ENCODE measurements around the gene DIP2B.
A peak's percentile ranks its signal among the peaks of the same experiment; 100 is the strongest.
"Not testable (repeated sequence)": the region's sequence is repeated elsewhere in the genome, so short reads cannot be mapped to it uniquely, and the experiment has no call there.

Gene DIP2B

GRCh38 chr12:50519353-50519752 lies 14.6 kb downstream of the DIP2B start:
- DNase-seq: no peak

GRCh38 chr12:50520416-50521207 lies 15.8 kb downstream of the DIP2B start:
- no peak for DNase-seq

DNA sequence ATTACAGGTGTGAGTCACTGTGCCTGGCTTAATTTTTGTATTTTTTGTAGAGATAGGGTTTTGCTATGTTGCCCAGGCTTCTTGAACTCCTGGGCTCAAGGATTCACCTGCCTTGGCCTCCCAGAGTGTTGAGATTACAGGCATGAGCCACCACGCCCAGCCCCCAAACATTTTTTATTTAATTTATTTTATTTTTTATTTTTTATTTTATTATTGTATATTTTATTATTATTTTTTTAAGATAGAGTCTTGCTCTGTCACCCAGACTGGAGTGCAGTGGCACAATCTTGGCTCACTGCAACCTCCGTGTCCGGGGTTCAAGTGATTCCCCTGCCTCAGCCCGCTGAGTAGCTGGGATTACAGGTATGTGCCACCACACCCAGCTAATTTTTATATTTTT lies 17.0 kb downstream of the DIP2B start:
- not testable (repeated sequence) for DNase-seq

- no peak for DNase-seq
Measured at GRCh38 chr12:50523772-50524171, 19.0 kb downstream of the DIP2B start.

DNA sequence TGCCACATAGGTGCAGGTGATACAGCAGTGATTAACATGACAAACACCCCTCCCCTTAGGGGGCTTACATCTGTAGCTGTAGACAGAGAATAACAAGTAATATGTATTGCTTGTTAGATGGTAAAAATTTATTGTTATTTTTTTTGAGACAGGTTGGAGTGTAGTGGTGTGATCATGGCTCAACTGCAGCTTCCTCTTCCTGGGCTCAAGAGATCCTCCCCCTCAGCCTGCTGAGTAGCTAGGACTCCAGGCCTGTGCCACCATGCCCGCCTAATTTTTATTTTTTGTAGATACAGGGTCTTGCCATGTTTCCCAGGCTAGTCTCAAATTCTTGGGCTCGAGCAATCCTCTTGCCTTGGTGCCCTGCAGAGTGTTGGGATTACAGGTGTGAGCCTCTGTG lies 19.8 kb downstream of the DIP2B start:
- DNase-seq: no peak

- no peak for DNase-seq
Measured at GRCh38 chr12:50525422-50525821, 20.6 kb downstream of the DIP2B start.

DNA sequence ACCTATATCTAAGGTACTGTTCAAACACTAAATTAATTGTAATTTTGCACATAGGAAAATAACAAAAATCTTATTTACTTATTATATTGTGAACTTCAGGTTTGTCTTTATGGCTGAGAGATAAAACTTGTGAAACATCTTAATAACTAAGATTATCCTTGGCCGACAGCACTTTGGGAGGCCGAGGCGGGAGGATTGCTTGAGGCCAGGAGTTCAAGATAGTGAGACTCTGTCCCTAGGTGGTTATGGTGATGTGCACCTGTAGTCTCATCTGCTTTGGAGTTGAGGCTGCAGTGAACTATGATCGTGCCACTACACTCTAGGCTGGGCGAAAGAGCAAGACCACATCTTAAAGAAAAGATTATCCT lies 22.6 kb downstream of the DIP2B start:
- no peak for DNase-seq

GRCh38 chr12:50528800-50529199 lies 24.0 kb downstream of the DIP2B start:
- DNase-seq: no peak

GRCh38 chr12:50529345-50529744 lies 24.6 kb downstream of the DIP2B start:
- DNase-seq: no peak

GRCh38 chr12:50530532-50530931 lies 25.7 kb downstream of the DIP2B start:
- DNase-seq: no peak

DNA sequence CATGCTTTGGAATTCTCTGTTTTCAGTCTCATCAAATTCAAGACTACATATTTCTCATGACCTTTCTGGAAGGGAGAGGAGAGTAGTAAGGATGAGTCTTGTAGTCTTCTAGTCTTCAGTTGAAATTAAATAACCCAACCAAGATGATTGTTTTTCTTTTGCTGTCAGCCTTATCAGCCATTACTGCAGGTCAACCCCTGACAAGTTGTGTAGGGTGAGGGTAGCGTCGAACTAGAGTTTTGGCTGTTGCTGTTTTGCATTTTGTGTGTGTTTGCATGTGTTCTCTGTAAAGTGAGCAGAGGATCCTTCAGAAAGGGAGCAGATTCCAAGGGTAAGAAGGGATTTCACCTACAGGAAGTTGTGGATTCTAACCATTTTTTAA lies 28.4 kb downstream of the DIP2B start:
- no peak for DNase-seq

GRCh38 chr12:50533971-50534370 lies 29.2 kb downstream of the DIP2B start:
- no peak for DNase-seq

GRCh38 chr12:50536831-50537537 lies 32.2 kb downstream of the DIP2B start:
- DNase-seq: peak in 1 of 2 experiments; percentile 25

DNA sequence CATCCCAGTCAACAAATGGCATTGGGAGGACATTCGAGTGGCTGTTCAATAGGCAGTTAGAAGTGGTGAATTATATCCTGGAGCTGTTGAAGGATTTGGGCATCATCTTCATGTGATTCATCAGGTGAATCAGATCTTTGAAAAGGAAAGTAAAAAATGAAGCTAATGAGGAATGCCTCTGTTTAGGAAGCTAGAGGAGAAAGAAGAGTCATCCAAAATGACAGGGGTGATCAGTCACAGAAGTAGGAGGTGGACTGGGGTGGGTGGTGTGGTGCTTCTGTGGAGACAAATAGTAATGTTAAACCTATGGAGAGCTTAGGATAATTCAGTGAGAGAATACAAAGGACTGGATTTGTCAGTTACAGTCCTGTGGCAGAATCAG lies 32.7 kb downstream of the DIP2B start:
- no peak for DNase-seq

- no peak for DNase-seq
Measured at GRCh38 chr12:50538182-50538581, 33.4 kb downstream of the DIP2B start.

- DNase-seq: no peak
Measured at GRCh38 chr12:50541139-50541538, 36.4 kb downstream of the DIP2B start.

DNA sequence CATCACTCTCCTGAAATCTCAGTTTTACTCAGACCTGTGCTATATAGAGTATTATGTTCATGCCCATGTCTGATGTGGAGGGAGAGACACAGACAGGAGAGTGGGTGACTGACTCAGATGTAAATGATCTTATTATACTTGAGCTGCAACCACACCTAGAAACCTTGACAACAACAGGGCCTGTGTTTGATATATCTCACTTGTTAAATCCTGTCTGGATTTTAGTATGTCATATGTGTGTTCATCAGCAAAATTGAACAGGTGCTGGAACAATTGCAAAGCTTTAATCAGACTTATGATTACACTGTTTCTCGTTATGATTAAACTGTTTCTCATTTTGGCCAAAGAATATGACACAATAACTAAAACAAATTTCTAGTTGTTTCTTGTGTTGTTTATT lies 37.7 kb downstream of the DIP2B start:
- peak in 1 of 2 experiments; percentile 28 for DNase-seq

DNA sequence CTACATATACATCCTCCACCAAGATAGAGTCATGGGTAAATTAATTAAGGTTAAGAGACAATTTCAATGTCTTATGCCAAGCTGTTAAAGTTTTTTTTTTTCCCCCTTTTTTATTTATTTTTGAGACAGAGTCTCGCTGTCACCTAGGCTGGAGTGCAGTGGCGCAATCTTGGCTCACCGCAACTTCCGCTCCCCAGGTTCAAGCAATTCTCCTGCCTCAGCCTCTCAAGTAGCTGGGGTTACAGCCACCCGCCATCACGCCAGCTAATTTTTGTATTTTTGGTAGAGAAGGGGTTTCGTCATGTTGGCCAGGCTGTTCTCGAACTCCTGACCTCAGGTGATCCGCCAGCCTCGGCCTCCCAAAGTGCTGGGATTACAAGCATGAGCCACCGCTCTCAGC lies 38.4 kb downstream of the DIP2B start:
- DNase-seq: not testable (repeated sequence)

DNA sequence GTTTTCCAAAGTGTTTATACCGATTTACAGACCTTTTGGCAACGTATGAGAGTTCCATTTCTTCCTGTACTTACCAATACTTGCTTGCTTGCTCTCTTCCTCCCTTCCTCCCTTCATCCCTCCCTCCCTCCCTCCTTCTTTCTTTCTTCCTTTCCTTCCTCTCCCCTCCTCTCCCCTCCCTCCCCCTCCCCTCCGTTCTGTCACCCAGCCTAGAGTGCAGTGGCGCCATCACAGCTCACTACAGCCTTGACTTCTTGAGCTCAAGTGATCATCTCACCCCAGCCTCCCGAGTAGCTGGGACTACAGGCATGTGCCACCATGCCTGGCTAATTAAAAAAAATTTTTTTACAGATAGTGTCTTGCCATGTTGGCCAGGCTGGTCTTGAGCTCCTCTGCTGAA lies 40.4 kb downstream of the DIP2B start:
- DNase-seq: no peak

DNA sequence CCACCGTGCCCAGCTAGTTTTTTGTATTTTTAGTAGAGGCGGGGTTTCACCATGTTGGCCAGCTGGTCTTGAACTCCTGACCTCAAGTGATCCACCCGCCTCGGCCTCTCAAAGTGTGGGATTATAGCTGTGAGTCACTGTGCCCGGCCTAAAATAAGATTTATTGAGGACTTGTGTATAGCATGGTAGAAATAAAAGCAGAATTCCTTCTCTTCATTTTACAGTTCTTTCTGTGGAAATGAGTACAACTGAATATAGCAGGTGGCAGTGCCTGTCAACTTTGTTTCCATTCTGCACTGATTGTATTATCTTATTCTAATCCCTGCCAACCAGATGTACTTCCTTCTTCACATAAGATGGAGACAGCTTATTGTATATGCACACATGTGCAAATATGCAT lies 41.0 kb downstream of the DIP2B start:
- DNase-seq: no peak

DNA sequence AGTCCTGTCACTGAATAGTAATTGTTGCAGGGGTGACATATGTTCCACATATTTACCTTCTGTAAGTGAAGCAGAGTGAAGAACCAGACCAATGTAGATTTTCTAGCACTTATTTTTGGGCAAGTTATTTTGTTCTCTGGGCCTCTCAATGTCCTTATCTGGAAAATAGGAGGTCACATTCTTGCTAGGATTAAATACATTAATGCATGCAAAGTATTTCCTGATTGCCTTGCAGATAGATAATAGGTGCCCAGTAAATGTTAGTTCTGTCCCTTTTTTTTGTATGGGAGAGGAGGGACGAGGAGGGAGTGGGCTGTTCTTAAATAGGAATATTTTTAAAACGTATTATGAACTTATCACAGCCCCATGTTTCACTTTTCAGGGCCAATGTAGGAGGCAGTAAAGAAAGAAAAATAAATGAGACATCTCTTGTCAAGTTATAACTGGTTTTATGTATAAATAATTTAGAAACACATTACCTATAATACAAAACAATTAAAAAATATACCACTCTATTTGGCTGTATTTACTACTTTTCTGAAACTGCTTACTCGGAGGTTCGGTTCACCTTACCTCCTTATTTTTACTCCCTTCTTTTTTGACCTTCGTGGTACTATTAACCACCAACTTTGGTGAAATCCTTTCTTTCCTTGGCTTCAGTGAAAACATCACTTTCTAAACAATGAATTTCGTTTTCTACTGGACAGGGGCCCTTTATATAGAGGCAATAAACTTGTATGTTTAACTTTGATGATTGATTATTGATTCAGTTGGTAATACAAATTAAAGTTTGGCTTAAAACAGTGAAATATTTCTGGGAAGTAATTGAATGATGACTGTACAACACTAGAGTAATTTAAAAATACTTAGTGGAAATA lies 41.9 kb downstream of the DIP2B start:
- DNase-seq: no peak

DNA sequence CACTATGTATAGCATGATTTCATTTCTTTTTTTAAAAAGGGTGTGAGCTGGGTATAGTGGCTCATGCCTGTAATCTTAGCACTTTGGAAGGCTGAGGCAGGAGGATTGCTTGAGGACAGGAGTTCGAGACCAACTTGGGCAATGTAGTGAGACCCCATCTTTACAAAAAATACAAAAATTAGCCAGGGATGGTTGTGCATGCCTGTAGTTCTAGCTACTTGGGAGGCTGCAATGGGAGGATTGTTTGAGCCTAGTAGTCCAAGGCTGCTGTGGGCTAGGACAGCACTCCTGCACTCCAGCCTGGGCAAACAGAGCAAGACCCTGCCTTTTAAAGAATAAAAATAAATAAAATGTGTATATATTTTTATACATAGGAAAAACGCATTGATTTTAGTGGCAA lies 43.0 kb downstream of the DIP2B start:
- DNase-seq: no peak

DNA sequence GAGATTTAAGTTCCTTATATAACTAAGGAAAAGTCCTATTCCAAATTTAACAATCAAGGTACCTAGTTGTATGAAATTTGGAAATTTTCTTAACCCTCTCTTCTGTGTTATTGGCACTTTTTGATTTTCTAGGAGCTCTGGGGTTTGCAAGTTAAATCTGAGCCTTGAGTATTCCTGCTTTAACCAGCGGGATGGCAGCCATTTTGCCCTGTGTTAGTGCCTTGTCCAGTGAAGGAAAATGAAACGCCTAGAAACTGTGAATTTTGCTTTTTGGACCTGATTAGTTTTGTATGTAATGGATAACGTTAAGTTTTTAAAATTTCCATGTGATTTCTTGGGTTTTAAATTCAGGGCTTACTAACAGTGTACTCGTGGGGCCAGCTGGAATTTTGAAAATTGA lies 45.1 kb downstream of the DIP2B start:
- DNase-seq: no peak
